Stimulated activated naive CD4-positive, alpha-beta T cell treated with Interleukin-2 at 50 U/mL for 16 hours (primary cell): Measurements from ENCODE around the gene CATSPER4.
A peak's percentile ranks its signal among the peaks of the same experiment; 100 is the strongest.

ENCODE experiments used
- DNase-seq: peaks from one replicate; lab custom pipeline; 2025; lab: John Stamatoyannopoulos, UW

Gene CATSPER4

DNA sequence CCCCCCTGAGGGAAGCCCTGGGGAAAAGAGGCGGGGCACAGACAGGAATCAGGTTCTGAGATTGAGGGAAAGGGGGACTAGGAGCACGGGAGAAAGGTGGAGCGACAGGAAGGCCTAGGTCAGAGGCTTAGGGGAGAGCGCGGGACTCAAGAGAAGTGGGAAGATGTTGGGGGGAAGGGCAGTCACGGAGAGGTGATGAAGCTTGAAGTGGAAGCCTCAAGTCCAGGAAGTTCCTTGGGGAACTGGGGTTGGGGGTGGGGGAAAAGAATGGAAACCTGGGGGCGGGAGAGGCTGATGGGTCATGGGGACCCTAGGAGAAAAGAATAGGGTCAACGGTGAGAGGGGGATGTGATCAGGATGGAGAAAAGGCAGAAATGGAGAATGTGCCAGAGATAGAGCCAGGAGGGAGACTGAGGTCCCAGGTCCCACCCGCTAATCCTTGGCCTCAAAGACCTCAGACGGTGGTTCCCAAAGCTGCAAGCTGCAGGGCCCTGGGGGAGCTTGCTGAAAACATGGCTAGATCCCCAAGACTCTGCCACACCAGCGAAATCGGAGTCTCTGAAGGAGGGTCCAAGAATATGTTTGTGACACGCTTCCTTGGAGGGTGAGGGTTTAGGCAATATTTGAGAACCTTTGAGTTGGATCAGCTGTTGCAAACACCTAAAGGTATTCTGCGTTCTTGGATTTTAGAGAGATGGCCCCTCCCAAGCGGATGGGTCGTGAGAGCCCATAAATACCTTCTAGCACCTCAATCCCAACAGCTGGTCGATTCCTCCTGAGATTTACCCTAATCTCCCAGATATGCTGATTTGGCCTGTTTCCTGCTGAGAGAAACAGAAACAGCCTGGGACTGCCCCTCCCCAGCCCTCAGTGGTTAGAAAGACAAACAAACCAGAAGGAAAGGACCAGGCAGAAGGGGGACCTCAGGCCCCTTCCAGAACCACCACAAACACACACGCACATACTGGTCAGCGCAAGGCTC, 25.2 kb upstream of the CATSPER4 start:
- DNase-seq = no peak

- DNase-seq = no peak
Observed at GRCh38 chr1:26166719-26167281, 23.6 kb upstream of the CATSPER4 start.

- no peak for DNase-seq
Observed at GRCh38 chr1:26168410-26169197, 21.8 kb upstream of the CATSPER4 start, which contains the start of gene C1orf232. Gene C1orf232, minus strand, starts transcription at chr1:26168963. Its CDS starts 464 bp downstream, at chr1:26168499.

DNA sequence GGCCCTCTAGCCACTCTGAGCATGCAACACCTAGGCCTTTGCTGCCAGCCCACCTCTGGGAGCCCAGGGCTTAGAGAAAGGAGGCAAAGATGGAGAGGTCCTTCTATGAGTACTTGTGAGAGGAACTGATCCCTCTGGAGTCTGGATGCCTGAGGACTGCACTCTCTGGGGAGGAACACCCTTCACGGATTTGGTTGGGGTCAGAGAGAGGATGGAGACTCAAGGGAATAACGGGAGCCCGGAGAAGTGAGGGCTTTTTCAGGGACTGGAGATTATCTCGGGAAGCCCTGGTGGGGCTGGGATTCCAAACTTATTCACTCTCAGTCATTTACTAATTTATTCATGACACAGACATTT, 21.2 kb upstream of the CATSPER4 start:
- no peak for DNase-seq

DNA sequence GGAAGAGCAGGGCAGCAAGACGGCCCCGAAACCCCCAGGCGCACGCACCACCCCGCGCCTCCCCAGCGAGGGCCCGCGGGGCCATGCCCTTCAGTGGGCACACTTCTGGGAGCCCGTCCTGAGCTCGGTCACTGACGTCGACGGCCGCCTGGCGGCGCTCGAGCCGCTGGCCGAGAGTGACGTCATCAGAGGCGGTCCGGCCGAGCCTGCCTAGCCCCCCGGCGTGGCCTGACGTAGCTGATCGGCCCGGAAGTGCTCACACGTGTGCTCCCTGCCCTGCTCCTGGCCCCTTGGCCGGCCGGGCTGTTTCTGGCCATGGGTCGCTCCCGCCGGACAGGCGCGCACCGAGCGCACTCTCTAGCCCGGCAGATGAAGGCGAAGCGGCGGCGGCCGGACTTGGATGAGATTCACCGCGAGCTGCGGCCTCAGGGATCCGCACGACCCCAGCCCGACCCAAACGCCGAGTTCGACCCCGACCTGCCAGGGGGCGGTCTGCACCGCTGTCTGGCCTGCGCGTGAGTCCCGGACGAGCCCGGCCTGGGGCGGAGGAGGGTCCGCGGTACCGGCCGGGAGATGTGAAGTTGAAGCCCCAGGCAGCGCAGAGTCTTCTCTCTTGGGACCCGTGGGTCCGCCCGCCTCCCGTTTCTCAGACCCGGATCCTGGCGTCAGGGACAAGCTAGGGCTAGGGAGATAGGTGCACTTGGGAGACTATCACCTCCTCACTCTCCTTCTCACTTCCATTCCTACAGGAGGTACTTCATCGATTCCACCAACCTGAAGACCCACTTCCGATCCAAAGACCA, 20.5 kb upstream of the CATSPER4 start, which contains the start of gene ZNF593:
TSS of gene ZNF593 (plus strand) at position 240 of the 803 bp plus-strand sequence. CDS start at position 316, 76 bp downstream.
- DNase-seq = peak; percentile 79

GRCh38 chr1:26170472-26170821, 20.0 kb upstream of the CATSPER4 start:
- no peak for DNase-seq

- DNase-seq = no peak
Observed at GRCh38 chr1:26171084-26172072, 19.0 kb upstream of the CATSPER4 start, which contains the start of gene ZNF593OS. Gene ZNF593OS, minus strand, starts transcription at chr1:26171832. Its CDS starts 171 bp downstream, at chr1:26171661.

DNA sequence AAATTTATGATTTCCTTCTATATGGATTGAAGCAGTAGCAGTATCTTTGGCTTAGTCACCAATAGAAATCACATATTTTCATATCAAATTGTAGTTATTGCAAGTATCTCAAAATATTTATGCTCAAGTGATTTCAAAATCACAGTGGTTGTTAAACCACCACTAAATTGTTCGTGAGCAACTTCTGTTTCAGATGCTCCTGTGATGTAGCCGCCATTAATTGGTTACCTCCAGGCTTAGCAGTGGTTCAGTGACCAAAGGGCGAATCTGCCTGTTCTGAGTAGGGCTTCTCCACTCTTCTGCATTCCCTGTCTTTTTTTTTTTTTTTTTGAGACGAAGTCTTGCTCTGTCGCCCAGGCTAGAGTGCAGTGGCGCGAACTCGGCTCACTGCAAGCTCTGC, 15.1 kb upstream of the CATSPER4 start:
- no peak for DNase-seq

DNA sequence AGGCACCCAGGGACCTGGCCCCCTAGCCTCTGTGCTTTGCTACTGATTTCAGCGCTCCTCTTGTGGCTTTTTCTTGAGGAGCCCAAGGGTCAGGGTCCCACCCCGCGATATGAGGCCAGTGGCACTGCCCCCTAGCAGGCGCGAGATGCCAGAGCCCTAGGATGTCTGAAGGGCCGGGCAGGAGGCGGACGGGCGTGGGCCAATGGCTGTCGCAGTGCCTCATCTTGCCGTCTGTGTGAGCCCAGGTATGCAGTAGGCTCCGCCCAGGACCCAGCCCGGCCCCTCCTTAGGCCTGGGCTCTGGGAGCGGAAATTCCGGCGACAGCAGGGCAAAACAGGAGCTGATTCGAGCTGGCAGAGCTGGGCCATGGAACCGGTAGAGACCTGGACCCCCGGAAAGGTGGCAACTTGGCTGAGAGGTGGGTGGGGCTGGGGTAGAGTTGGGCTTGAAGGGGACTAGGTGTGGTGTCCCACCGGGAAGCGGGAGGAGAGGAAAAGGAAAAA, 13.2 kb upstream of the CATSPER4 start, which contains the start of gene CNKSR1:
TSS of gene CNKSR1 (plus strand) at position 310 of the 503 bp plus-strand sequence. CDS start at position 367, 57 bp downstream.
- no peak for DNase-seq

DNA sequence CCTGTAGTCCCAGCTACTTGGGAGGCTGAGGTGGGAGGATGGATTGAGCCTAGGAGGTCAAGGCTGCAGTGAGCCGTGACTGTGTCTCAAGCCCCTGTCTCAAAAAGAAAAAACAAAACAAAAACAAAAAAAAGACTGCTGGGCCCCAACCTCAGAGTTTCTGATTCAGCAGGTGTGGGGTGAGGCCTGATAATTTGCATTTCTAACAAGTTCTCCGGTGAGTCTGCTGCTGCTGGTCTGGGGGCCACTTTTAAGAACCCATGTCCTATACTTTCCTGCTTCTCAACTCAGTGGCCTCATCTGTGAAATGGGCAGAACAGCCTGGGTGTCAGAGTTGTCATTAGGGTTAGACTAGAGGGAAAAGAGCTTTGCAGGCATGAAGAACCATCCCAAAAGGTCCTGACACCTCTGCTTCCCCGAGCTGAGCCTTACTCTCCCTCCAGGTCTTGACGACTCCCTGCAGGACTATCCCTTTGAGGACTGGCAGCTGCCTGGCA, 10.3 kb upstream of the CATSPER4 start:
- no peak for DNase-seq

- DNase-seq = no peak
Observed at GRCh38 chr1:26181586-26182382, 8.6 kb upstream of the CATSPER4 start.

GRCh38 chr1:26182383-26182696, 8.1 kb upstream of the CATSPER4 start:
- no peak for DNase-seq

DNA sequence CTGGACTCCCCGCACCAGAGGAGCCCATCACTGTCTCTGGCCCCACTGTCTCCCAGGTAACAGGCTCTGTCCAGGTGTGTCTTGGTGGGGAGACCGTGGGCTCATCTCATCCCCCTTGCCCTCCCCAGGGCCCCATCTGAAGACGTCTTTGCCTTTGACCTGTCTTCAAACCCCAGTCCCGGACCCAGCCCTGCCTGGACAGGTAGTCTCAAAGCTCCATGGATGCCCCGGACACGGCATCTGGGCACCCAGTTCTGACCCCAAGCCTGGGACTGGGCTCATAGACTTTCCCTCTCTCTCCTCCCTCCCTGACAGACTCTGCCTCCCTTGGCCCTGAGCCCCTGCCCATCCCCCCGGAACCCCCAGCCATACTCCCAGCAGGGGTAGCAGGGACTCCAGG, 6.3 kb upstream of the CATSPER4 start:
- DNase-seq = no peak

DNA sequence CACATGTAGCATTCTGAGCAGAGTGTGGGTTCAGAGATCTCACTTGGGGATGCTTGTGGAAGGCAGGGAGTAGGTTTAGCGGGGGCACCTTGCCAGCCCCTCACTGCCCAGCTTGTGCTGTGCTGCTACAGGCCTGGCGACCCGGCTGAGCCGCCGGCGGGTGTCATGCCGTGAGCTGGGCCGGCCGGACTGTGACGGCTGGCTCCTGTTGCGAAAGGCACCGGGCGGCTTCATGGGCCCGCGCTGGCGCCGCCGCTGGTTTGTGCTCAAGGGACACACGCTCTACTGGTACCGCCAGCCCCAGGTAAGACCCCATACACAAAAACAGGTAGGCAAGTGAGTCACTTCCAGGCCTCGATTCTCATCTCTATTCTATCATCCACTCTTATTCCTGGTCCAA, 5.5 kb upstream of the CATSPER4 start:
- DNase-seq = no peak

DNA sequence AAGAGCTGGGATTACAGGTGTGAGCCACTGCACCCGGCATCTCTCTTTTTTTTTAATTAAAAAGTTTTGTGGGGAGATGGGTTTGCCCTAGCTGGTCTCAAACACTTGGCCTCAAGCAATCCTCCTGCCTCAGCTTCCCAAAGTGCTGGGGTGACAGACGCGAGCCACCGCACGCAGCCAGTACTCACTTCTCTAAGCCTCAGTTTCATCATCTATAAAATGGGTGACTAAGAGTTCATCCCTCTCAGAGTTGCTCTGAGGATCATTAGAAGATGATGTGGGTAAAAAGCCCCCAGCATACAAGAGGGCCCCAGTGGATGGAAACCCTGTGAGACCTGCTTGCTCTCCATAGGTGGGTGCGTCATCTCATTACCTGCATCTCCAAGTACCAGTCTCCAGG, 2.5 kb upstream of the CATSPER4 start:
- DNase-seq = no peak

GRCh38 chr1:26188477-26188876, 1.9 kb upstream of the CATSPER4 start:
- DNase-seq = no peak

- DNase-seq = no peak
Observed at GRCh38 chr1:26189331-26189730, 1.1 kb upstream of the CATSPER4 start.

DNA sequence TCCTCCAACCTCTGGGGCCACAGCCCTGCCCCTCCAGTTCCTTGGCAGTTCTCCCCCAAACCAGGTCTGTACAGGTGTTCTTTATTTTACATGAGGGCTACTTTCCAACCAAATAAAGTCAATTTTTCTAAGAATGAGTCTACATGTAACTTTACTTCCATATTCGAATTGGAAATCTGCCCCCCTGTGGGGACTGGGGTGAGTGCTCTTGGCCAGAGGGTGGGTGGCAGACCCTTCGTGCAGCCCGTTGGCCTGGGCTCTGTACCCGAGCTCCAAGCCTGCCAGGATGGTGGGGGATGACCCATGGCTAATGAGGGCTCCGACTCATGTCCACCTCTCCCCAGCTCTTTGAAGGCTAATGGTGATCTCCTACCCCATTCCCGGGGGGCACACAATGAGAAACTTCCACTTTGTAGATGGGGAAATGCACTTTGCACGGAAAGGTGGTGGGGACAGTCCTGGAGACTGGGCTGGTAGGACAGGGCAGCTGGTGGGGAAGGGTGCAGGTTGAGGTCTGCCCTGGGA, 589 bp upstream of the CATSPER4 start:
- no peak for DNase-seq

GRCh38 chr1:26191739-26192138, 1.3 kb downstream of the CATSPER4 start:
- DNase-seq = no peak
